ENCODE data around the gene DIO1. TPM values are rescaled to one million over a fixed set of nuclear protein-coding genes. Genes with fewer than 3 reads are reported as not detected.

DIO1 gene
- total and polyA plus RNA-seq, 9 of the 15 experiments (the other 6 are each of a cell fraction or from before 2014, with no cell fraction given): not detected

GRCh38 chr1:53946252-53947171 is 52.5 kb downstream of the DIO1 start, which contains the start of gene LRRC42 (continued):
- 0 out of 6 replicates have a peak, but pooled peaks of 1 of the 3 experiments have one; percentile 24 for TF ChIP-seq ZBTB11 (CRISPR knock-in tag; IDR thresholded peaks at IDR 0.05)
- TF ChIP-seq ZNF165 (CRISPR knock-in tag; IDR thresholded peaks at IDR 0.05; ENCODE audit: borderline replicate concordance): no peak
- TF ChIP-seq TCFL5 (CRISPR knock-in tag; conservative IDR thresholded peaks at IDR 0.05): no peak
- peak; percentile 8 for TF ChIP-seq TAF1 (IDR thresholded peaks at IDR 0.05; ENCODE audit: control insufficient read depth, extremely low read depth, insufficient read depth, low read length, severe bottlenecking)
- TF ChIP-seq SIX5 (IDR thresholded peaks at IDR 0.05; ENCODE audit: borderline replicate concordance in 1 of 2, insufficient read depth in 1 of 2, low read depth in 1 of 2, low read length in 2 of 2): no peak
- TF ChIP-seq NR3C1 (CRISPR knock-in tag; IDR thresholded peaks at IDR 0.05): 0 out of 2 replicates have a peak, but pooled peaks have one; percentile 31
- TF ChIP-seq ZNF778 (CRISPR knock-in tag; IDR thresholded peaks at IDR 0.05): no peak
- TF ChIP-seq ELK3 (CRISPR knock-in tag; IDR thresholded peaks at IDR 0.05): no peak
- TF ChIP-seq ZNF311 (CRISPR knock-in tag; IDR thresholded peaks at IDR 0.05): no peak
- peak; percentile 70; the same call in 1 of the 2 replicates for TF ChIP-seq PHF8 (IDR thresholded peaks at IDR 0.05; ENCODE audit: borderline replicate concordance, low read length)
- no peak for TF ChIP-seq HOXB6 (CRISPR knock-in tag; IDR thresholded peaks at IDR 0.05; ENCODE audit: borderline replicate concordance)
- no peak for TF ChIP-seq ZNF354B (CRISPR knock-in tag; IDR thresholded peaks at IDR 0.05)
- TF ChIP-seq CTCF (IDR thresholded peaks at IDR 0.05 in 2 of 3, conservative IDR thresholded peaks at IDR 0.05 in 1 of 3; ENCODE audit: insufficient read depth in 2 of 3, low read depth in 1 of 3, low read length in 3 of 3): peak in 2 of 3 experiments; percentile 43 to 56; a peak in 4 of 6 replicates
- no peak for TF ChIP-seq DNMT1 (IDR thresholded peaks at IDR 0.05)
- no peak for TF ChIP-seq ARID3B (CRISPR knock-in tag; IDR thresholded peaks at IDR 0.05; ENCODE audit: borderline replicate concordance)
- peak; percentile 23 for TF ChIP-seq KDM5B (IDR thresholded peaks at IDR 0.05; ENCODE audit: insufficient replicate concordance, low read depth, low read length)
- TF ChIP-seq ZKSCAN8 (CRISPR knock-in tag; IDR thresholded peaks at IDR 0.05): no peak
